ENCODE data around the gene LRRD1.
"Not testable (repeated sequence)": the region's sequence is repeated elsewhere in the genome, so short reads cannot be mapped to it uniquely, and the experiment has no call there.

LRRD1 gene

GRCh38 chr7:92137557-92137956, 41.4 kb downstream of the LRRD1 start:
- DNase-seq = no peak

DNA sequence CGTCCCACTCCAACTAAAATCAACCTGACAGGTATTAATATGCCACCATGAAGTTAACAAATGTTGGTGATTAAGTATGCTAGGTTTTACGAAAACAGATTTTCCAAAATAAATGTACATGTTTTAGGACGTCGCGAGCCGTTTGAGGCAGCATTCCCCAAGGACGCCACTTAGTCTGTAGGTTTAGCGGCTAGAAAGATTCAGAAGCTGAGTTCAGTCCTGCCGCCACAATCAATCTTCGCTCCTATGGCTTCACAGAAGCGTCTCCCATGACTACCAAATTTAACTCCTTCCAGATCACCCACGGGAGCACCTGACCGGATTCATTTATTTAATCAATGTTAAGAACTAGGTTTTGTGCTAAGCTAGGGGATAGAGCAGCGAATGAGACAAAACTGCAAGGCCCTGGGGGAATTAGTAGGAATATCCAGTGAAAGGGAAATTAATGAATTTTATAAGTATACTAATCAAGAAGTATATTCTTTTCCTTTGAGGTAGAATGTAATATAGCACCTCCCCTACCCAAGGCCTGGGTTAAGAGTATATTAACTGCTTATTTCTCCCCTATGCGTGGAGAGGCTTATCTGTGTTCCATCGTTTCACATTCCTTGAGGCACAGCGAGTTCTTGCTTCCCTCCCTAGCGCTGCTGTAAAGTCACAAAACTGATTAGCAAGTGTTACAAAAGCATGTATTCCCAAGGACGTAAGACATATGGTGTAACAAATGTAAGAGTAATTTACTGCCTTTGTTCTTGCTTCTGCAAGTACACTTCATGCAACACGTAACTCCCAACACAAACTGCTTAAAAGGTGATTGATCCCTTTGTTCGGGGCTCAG, 43.7 kb downstream of the LRRD1 start:
- DNase-seq = no peak

DNA sequence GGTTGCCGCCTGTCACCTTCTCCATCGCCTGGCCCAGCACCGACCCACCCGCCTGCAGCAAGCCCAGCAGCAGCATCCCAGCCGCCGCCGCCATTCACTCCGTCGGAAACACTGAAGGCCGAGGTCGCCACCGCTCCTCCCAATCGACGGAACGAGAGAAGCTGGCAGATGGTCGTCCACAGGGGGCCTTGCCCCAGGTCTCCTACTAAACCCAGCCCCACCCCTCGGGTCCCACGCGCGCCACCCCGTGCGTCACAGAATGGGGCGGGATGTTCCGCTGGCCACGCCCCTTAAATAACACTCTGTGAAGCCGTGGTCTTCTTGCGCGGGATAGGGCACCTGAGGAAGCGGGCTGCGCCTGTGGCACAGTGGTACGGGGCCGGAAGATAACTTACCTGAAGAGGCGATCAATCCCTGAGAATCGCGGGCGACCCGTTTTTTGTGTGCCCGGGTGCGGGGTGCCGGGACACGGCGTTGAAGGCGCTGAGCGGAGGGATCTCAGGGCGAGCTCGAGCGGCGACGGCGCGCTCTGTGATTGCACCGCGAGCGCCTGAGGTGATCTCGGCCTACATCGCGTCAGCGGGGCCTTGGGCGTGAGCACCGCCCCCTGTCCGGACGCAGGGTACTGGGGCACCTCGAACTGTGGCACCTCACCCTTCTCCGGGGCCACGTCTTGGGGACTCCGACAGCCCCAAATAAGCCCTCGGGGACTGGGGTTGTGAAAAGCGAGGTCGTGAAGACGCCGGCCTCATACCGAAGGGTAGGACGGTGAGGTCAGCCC, 44.5 kb downstream of the LRRD1 start, which contains the start of gene CYP51A1:
CYP51A1 (minus strand) TSS at position 207 of the 781 bp plus-strand sequence; CDS start at position 94, 113 bp downstream.
- peak; percentile 72 to 85 for DNase-seq

- peak; percentile 25 to 64 for DNase-seq
These were observed 45.1 kb downstream of the LRRD1 start for GRCh38 chr7:92133737-92134270.

DNA sequence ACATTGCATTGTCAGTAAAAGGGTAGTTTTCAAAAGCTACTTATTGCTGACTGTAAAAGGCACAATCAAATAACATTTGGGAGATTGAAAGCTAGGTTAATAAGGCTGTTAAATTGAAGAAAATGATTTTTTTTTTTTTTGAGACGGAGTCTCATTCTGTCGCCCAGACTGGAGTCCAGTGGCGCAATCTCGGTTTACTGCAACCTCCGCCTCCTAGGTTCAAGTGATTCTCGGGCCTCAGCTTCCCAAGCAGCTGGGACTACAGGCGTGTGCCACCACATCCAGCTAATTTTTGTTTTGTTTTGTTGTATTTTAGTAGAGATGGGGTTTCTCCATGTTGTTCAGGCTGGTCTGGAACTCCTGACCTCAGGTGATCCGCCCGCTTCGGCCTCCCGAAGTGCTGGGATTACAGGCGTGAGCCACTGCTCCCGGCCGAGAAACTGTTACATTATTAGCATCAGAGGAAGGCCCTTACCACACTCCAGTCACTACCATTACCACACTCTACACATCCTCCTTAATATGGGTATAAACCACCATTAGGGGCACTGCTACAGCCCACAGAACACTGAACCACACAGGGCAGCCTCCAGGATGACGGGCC, 45.7 kb downstream of the LRRD1 start:
- no peak for DNase-seq

GRCh38 chr7:92131764-92132330, 47.1 kb downstream of the LRRD1 start:
- no peak for DNase-seq

GRCh38 chr7:92131093-92131492, 47.8 kb downstream of the LRRD1 start:
- DNase-seq = no peak

- DNase-seq = no peak
These were observed 57.3 kb downstream of the LRRD1 start for GRCh38 chr7:92121681-92122080.

DNA sequence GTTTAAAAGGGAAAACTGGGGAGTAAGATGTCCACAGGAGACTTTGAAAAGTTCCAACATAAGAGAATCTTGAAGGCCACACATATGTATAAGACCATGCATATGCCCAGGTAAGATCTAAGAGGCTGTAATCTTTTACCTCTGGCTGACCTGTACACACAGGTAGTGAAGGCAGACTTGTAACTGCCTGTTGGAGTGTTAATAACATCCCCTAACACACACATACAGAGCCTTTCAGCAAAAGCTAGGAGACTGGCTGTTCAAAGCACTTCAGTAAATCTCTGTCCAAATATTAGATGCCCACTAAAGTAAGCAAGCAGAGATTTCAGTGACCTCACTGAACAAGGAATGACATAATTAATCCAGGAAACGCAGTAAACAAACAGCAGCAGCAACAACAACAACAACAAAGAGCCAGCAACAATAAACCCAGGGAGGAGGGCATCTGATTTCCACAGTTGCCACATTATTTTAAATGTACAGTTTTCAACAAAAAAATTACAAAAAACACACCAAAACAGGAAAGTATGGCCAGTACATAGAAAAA, 59.7 kb downstream of the LRRD1 start:
- peak in 1 of 2 experiments; percentile 28 for DNase-seq

DNA sequence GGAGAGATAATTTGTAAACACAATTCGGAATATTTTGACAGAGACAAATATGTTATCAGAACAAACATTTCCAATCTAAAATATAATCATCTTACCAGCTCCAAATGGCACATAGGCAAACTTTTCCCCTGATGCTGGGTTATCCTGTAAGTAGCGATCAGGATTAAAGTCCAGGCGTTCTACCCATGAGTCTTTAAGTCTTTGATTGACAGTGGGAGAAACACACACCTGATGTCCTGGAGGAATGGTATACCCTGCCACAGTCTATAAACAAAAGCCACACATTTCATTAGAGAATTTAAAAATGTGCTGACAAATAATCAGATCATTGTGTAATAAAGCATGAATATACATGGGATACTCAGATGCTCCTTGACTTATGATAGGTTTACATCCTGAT, 62.0 kb downstream of the LRRD1 start:
- DNase-seq = no peak

GRCh38 chr7:92115821-92116220, 63.1 kb downstream of the LRRD1 start:
- DNase-seq = no peak

DNA sequence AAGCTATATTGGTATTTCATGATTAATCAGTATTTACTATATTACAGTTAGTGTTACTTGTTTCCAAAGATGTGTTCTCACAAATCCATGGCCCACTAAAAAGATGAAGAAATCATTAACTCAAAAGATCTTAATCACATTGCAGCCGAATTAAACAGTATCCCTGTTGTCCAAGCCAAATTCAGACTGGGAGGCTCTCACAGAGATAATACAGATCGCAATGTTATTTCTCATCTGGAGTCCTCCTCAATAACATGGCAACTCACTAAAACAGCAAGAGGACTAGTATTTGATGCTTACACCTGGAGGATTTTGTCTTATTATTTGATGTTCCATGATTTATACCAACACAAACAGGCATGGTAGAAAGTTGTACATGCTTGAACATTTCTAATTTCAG, 68.1 kb downstream of the LRRD1 start:
- no peak for DNase-seq

- DNase-seq = no peak
These were observed 70.1 kb downstream of the LRRD1 start for GRCh38 chr7:92108821-92109220.

GRCh38 chr7:92102862-92103261, 76.1 kb downstream of the LRRD1 start:
- not testable (repeated sequence) for DNase-seq

DNA sequence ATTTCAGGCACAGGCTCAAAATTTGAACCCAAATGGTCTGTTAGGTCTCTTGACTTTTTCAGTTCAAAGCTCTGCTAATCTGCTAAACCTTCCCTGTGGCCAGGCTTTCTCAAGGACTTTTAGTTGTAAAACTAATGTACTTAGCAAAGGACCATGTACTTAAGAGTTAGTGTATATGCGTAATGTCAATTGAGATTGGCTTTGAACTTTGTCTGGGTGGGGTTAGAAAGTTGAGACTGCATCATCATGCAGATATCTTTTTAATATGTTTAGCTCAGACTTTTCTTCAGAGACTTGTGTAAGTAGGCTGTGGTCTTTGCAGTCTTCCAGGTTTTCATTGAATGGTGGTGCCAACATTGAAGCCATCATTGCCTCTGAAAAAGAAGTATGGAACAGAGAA, 78.4 kb downstream of the LRRD1 start:
- DNase-seq = no peak

DNA sequence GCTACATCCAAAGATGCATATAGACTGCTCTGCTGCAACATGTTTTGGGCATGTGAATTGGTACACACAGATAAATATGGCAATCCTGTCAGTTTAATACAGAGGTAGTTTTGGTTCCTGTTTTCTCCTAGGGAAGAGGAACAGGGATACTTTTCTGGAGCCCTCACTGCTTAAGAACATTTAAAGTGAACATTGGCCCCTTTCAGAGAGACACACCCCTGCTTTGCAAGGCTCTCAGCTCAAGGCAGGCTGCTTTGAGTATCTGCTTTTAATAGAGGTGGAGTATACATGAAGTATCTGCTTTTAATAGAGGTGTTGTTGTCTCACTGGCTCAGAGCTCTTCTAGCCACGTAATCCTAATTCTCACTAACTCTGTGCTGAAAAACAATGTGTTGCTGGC, 83.6 kb downstream of the LRRD1 start:
- no peak for DNase-seq

Measured in SHP77 (cell line).